Loucy (cell line): ENCODE results near the gene KIF4A.
"Not testable (repeated sequence)": the region's sequence is repeated elsewhere in the genome, so short reads cannot be mapped to it uniquely, and the experiment has no call there.

Experiments
- H2AFZ ChIP-seq: fragments of 200-600 bp; sonication (generic); 2 replicates; pipeline ENCODE4 v1.6.0; 2016; ENCODE audit warnings: antibody characterized with exemption, mild to moderate bottlenecking, low read length, moderate library complexity
- H3F3A ChIP-seq: fragments of 200-600 bp; 2 replicates; pipeline ENCODE4 v1.6.0; 2016; ENCODE audit warnings: antibody characterized with exemption, low read depth, mild to moderate bottlenecking
- H3K27me3 ChIP-seq: fragments of 200-600 bp; sonication (generic); 2 replicates; pipeline ENCODE4 v1.6.1; 2014; ENCODE audit warnings: low read length, mild to moderate bottlenecking; ENCODE audit not compliant: insufficient read depth, poor library complexity, severe bottlenecking
- H3K36me3 ChIP-seq: fragments of 200-600 bp; sonication (generic); 2 replicates; pipeline ENCODE4 v1.6.1; 2016; ENCODE audit warnings: low read length; ENCODE audit not compliant: insufficient read depth
- H3K4me1 ChIP-seq: fragments of 200-600 bp; sonication (generic); 2 replicates; pipeline ENCODE4 v1.5.1; 2014; ENCODE audit warnings: low read length, mild to moderate bottlenecking; ENCODE audit not compliant: insufficient read depth, poor library complexity, severe bottlenecking
- H3K4me2 ChIP-seq: fragments of 200-600 bp; sonication (generic); 2 replicates; pipeline ENCODE4 v1.6.0; 2014; ENCODE audit warnings: antibody characterized with exemption, low read length, low read depth, mild to moderate bottlenecking; ENCODE audit not compliant: poor library complexity, severe bottlenecking
- H3K4me3 ChIP-seq: fragments of 200-600 bp; sonication (generic); 2 replicates; pipeline ENCODE4 v1.5.1; 2014; ENCODE audit warnings: low read length, mild to moderate bottlenecking, mixed read lengths; ENCODE audit not compliant: poor library complexity, severe bottlenecking
- H3K79me2 ChIP-seq: fragments of 200-600 bp; sonication (generic); 2 replicates; pipeline ENCODE4 v1.6.1; 2014; ENCODE audit warnings: low read length; ENCODE audit not compliant: insufficient read depth
- H3K9ac ChIP-seq: fragments of 200-600 bp; sonication (generic); 2 replicates; pipeline ENCODE4 v1.6.0; 2014; ENCODE audit warnings: mild to moderate bottlenecking, low read depth, low read length, moderate library complexity; ENCODE audit not compliant: poor library complexity, severe bottlenecking
- H3K9me2 ChIP-seq: fragments of 200-600 bp; sonication (generic); replicated peaks from 2 replicates; pipeline ENCODE4 v1.6.1; 2016; ENCODE audit warnings: low read depth, low read length, mixed read lengths
- H3K9me3 ChIP-seq: fragments of 200-600 bp; sonication (generic); 2 replicates; pipeline ENCODE4 v1.6.1; 2014; ENCODE audit warnings: mild to moderate bottlenecking, antibody characterized with exemption, low read length, low read depth; ENCODE audit not compliant: insufficient read depth
- H4K20me1 ChIP-seq: fragments of 200-600 bp; sonication (generic); 2 replicates; pipeline ENCODE4 v1.6.0; 2014; ENCODE audit warnings: antibody characterized with exemption, low read length, mild to moderate bottlenecking; ENCODE audit not compliant: insufficient read depth, poor library complexity, severe bottlenecking
- CTCF ChIP-seq: fragments of 200-600 bp; sonication (generic); conservative IDR thresholded peaks from 2 replicates; pipeline ENCODE4 v1.5.1; 2014; ENCODE audit warnings: mild to moderate bottlenecking, antibody characterized with exemption, low read length
- EZH2phosphoT487 ChIP-seq: fragments of 200-600 bp; IDR thresholded peaks from 2 replicates; pipeline ENCODE4 v1.6.1; 2018; ENCODE audit warnings: antibody characterized with exemption, mild to moderate bottlenecking, moderate library complexity, borderline replicate concordance

Gene KIF4A

GRCh38 chrX:70289793-70290770 is at the start of gene KIF4A, which contains the start of gene PDZD11:
TSS of gene KIF4A (plus strand) at chrX:70290104. CDS start at chrX:70290459, 355 bp downstream.
TSS of gene PDZD11 (minus strand) at chrX:70289927. CDS start at chrX:70289341, 586 bp downstream.
- Histone ChIP-seq H3K4me3 (peak within 1 kb of the TSS; percentile 94), H2AFZ (peak within 1 kb of the TSS; percentile 88), H3K9ac (peak within 1 kb of the TSS; percentile 85), H3K4me2 (peak within 1 kb of the TSS; percentile 90), H3K9me3 (no peaks in the 10 kb centered on the region), H4K20me1 (no peaks in the 10 kb centered on the region), H3K36me3 (no peaks in the 10 kb centered on the region), H3K4me1 (peaks cover 18% of the 10 kb centered on the region), H3K79me2 (peaks cover 55% of the 10 kb centered on the region), H3F3A (no peaks in the 10 kb centered on the region), H3K27me3 (no peaks in the 10 kb centered on the region), H3K9me2 (no peaks in the 10 kb centered on the region)
- TF ChIP-seq EZH2phosphoT487 (no peak), CTCF (no peak)

GRCh38 chrX:70240751-70241150 is 49.2 kb upstream of the KIF4A start:
- TF ChIP-seq CTCF (no peak), EZH2phosphoT487 (no peak)
- Histone ChIP-seq H2AFZ (no peak overlapping the region), H3K36me3 (no peaks in the 10 kb centered on the region), H3K4me2 (no peak overlapping the region), H3F3A (no peaks in the 10 kb centered on the region), H3K79me2 (no peaks in the 10 kb centered on the region), H4K20me1 (no peaks in the 10 kb centered on the region), H3K4me1 (no peaks in the 10 kb centered on the region), H3K4me3 (no peak overlapping the region), H3K9me2 (no peaks in the 10 kb centered on the region), H3K9ac (no peak overlapping the region), H3K9me3 (no peaks in the 10 kb centered on the region), H3K27me3 (no peaks in the 10 kb centered on the region)

GRCh38 chrX:70241501-70241900 is 48.4 kb upstream of the KIF4A start:
- no peak overlapping the region for H3K4me3 ChIP-seq
- no peaks in the 10 kb centered on the region for H4K20me1 ChIP-seq
- H3K4me1 ChIP-seq: no peaks in the 10 kb centered on the region
- no peaks in the 10 kb centered on the region for H3K36me3 ChIP-seq
- no peaks in the 10 kb centered on the region for H3F3A ChIP-seq
- TF ChIP-seq CTCF (no peak), EZH2phosphoT487 (no peak)
- no peaks in the 10 kb centered on the region for H3K27me3 ChIP-seq
- no peaks in the 10 kb centered on the region for H3K9me2 ChIP-seq
- no peaks in the 10 kb centered on the region for H3K79me2 ChIP-seq
- no peak overlapping the region for H3K9ac ChIP-seq
- H2AFZ ChIP-seq: no peak overlapping the region
- no peak overlapping the region for H3K4me2 ChIP-seq
- H3K9me3 ChIP-seq: no peaks in the 10 kb centered on the region

- not testable (repeated sequence) for H3K79me2 ChIP-seq, H3K9me2 ChIP-seq, H4K20me1 ChIP-seq, H3K36me3 ChIP-seq, H3K9ac ChIP-seq, H3K27me3 ChIP-seq, H3K9me3 ChIP-seq, H3K4me2 ChIP-seq, H2AFZ ChIP-seq, H3K4me3 ChIP-seq, H3F3A ChIP-seq, H3K4me1 ChIP-seq
These were observed 46.3 kb upstream of the KIF4A start for GRCh38 chrX:70243601-70244000.
